ENCODE measurements around the gene SLC6A13. TPM values are rescaled to one million over a fixed set of nuclear protein-coding genes. Genes with fewer than 3 reads are reported as not detected.
"Not testable (repeated sequence)": the region's sequence is repeated elsewhere in the genome, so short reads cannot be mapped to it uniquely, and the experiment has no call there.

SLC6A13 gene
- total RNA-seq, 1 donor from 2014 or later: 0.39 TPM

GRCh38 chr12:196436-196835 lies 66.2 kb downstream of the SLC6A13 start:
- DNase-seq: no peak

GRCh38 chr12:195951-196350 lies 66.7 kb downstream of the SLC6A13 start:
- DNase-seq: no peak

GRCh38 chr12:195156-195555 lies 67.5 kb downstream of the SLC6A13 start:
- no peak for DNase-seq

- DNase-seq: no peak
These were observed 68.4 kb downstream of the SLC6A13 start for GRCh38 chr12:194276-194675.

- DNase-seq: no peak
These were observed 69.4 kb downstream of the SLC6A13 start for GRCh38 chr12:193261-193660.

GRCh38 chr12:191541-191940 lies 71.1 kb downstream of the SLC6A13 start:
- DNase-seq: no peak

- no peak for DNase-seq
These were observed 71.8 kb downstream of the SLC6A13 start for GRCh38 chr12:190881-191280.

- DNase-seq: no peak
These were observed 73.0 kb downstream of the SLC6A13 start for GRCh38 chr12:189622-189962.

GRCh38 chr12:188910-189621 lies 73.6 kb downstream of the SLC6A13 start:
- peak; percentile 28 for DNase-seq

GRCh38 chr12:187986-188909 lies 74.4 kb downstream of the SLC6A13 start:
- not testable (repeated sequence) for DNase-seq

GRCh38 chr12:186006-186625 lies 76.5 kb downstream of the SLC6A13 start:
- DNase-seq: no peak

- DNase-seq: no peak
These were observed 77.1 kb downstream of the SLC6A13 start for GRCh38 chr12:185576-185955.

GRCh38 chr12:184811-185575 lies 77.6 kb downstream of the SLC6A13 start:
- no peak for DNase-seq

GRCh38 chr12:182381-182892 lies 80.2 kb downstream of the SLC6A13 start:
- DNase-seq: no peak

GRCh38 chr12:181921-182320 lies 80.7 kb downstream of the SLC6A13 start:
- DNase-seq: no peak

- DNase-seq: no peak
These were observed 82.2 kb downstream of the SLC6A13 start for GRCh38 chr12:180445-180844.

- no peak for DNase-seq
These were observed 82.8 kb downstream of the SLC6A13 start for GRCh38 chr12:179885-180284.

GRCh38 chr12:179131-179884 lies 83.3 kb downstream of the SLC6A13 start:
- DNase-seq: no peak

- no peak for DNase-seq
These were observed 83.9 kb downstream of the SLC6A13 start for GRCh38 chr12:178829-179109.

GRCh38 chr12:177980-178828 lies 84.4 kb downstream of the SLC6A13 start:
- DNase-seq: no peak

All from skin of body (tissue), 2 donors.